Measurements from ENCODE around the gene KRTAP5-3. TPM values are rescaled to one million over a fixed set of nuclear protein-coding genes. Genes with fewer than 3 reads are reported as not detected.

The KRTAP5-3 gene
- total and polyA plus RNA-seq, 2 of the 8 experiments (the other 6 are each of a cell fraction or from before 2014, with no cell fraction given), result not detected

DNA sequence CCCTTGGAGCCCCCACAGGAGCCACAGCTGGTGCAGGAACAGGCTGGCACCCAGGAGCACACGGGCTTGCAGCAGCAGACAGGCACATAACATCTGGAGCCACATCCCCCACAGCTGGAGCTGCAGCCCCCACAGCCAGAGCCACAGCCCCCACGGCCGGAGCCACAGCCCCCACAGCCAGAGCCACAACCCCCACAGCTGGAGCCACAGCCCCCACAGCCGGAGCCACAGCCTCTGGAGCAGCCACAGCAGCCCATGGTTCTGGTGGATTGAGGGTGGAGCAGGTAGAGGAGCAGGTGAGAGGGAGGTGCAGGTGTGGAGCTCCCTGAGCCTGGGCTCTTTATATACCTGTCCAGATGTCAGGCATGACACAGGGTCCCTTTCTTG is 10.3 kb downstream of the KRTAP5-3 start, which contains the start of gene KRTAP5-2:
Gene KRTAP5-2, minus strand, starts transcription at position 301 of the 387 bp plus-strand sequence. Its CDS starts 44 bp downstream, at position 257.
- H3K79me2 ChIP-seq (ENCODE audit: control insufficient read depth in 1 of 2, insufficient read depth in 2 of 2, low read length in 2 of 2), result no peaks in the 10 kb centered on the region
- H3K27ac ChIP-seq (ENCODE audit: low read depth, low read length), result no peak within 1 kb of the TSS
- H4K91ac ChIP-seq (replicated peaks; ENCODE audit: insufficient read length, low read length), result peak within 1 kb of the TSS; percentile 44
- no peak within 1 kb of the TSS for H3K4me2 ChIP-seq (ENCODE audit: insufficient read depth in 1 of 2, low read depth in 2 of 2, low read length in 2 of 2)
- no peak within 1 kb of the TSS for H2AK5ac ChIP-seq (ENCODE audit: low read depth, low read length)
- H3K36me3 ChIP-seq (ENCODE audit: control insufficient read depth in 2 of 4, insufficient read depth in 4 of 4, low read length in 3 of 4), result no peaks in the 10 kb centered on the region
- 84% methylated on average over 3 of the region's 4 CpGs; no CpG with 5 or more reads in 1 of the 2 experiments for WGBS, 2 experiments (ENCODE audit: extremely low coverage in 1 of 2, insufficient coverage in 1 of 2, insufficient read length in 1 of 2, insufficient replicate concordance in 2 of 2, low coverage in 1 of 2, low lambda C conversion rate in 2 of 2, missing lambda C conversion rate in 1 of 2)
- H3K9ac ChIP-seq (replicated peaks in 1 of 4; ENCODE audit: extremely low read depth in 1 of 4, low read depth in 3 of 4, low read length in 3 of 4), result no peak within 1 kb of the TSS
- no peak within 1 kb of the TSS for H3K56ac ChIP-seq (replicated peaks; ENCODE audit: insufficient read length, low read depth, low read length)
- ChIA-PET POLR2A (ENCODE audit: partially characterized antibody) (interaction anchor here (0.8 kb wide), 1 partner anchor 36 kb away, joined by 3 read pairs; no protein-coding TSS in a partner anchor), CTCF (ENCODE audit: partially characterized antibody) (interaction anchor here (1.3 to 7.7 kb wide), 4 partner anchors 21 to 51 kb away, joined by 3 to 95 read pairs (median 42); partner anchors contain the start of gene KRTAP5-5)
- peak within 1 kb of the TSS; percentile 4; the same call in 1 of the 2 replicates for H2BK20ac ChIP-seq (ENCODE audit: low read length)
- H4K8ac ChIP-seq (ENCODE audit: extremely low read depth, insufficient read depth, low read length), result peak within 1 kb of the TSS; percentile 18; the same call in 1 of the 2 replicates
- no peak within 1 kb of the TSS for H3K23ac ChIP-seq (ENCODE audit: insufficient read length)
- no peaks in the 10 kb centered on the region for H3K23me2 ChIP-seq (ENCODE audit: low read depth, low read length)
- no peak for FAIRE-seq
- no peak within 1 kb of the TSS for H2AFZ ChIP-seq (ENCODE audit: low read length)
- H4K20me1 ChIP-seq (replicated peaks in 1 of 2; ENCODE audit: control insufficient read depth in 1 of 2, insufficient read depth in 2 of 2, low read length in 2 of 2), result no peaks in the 10 kb centered on the region
- peak within 1 kb of the TSS; percentile 99; the same call in 1 of the 2 replicates for H2BK12ac ChIP-seq (ENCODE audit: low read depth, low read length)
- peak within 1 kb of the TSS; percentile 20 for H2BK15ac ChIP-seq (ENCODE audit: low read length)
- H3K14ac ChIP-seq (ENCODE audit: insufficient read length), result no peak within 1 kb of the TSS
- H3K18ac ChIP-seq (ENCODE audit: extremely low read depth, low read length), result peak within 1 kb of the TSS; percentile 87; the same call in 1 of the 2 replicates
- H3K9me3 ChIP-seq (ENCODE audit: insufficient read depth in 2 of 2, low read depth in 1 of 2, low read length in 1 of 2), result peaks cover 0 to 4% of the 10 kb centered on the region in 2 experiments; a peak in 1 of 4 replicates
- H3K27me3 ChIP-seq (replicated peaks in 1 of 4; ENCODE audit: control insufficient read depth in 3 of 4, extremely low read depth in 1 of 4, insufficient read depth in 3 of 4, low read length in 3 of 4), result peaks cover 0 to 4% (median 0%) of the 10 kb centered on the region in 4 experiments; a peak in 1 of 7 replicates
- H3K4me1 ChIP-seq (replicated peaks in 1 of 4; ENCODE audit: control insufficient read depth in 3 of 4, insufficient read depth in 4 of 4, low read length in 3 of 4), result peaks cover 2 to 13% (median 5%) of the 10 kb centered on the region in 4 experiments
- peak within 1 kb of the TSS; percentile 18 for H2BK120ac ChIP-seq (replicated peaks; ENCODE audit: low read depth, low read length)
- H3K4ac ChIP-seq (replicated peaks; ENCODE audit: insufficient read length, low read depth, low read length), result no peak within 1 kb of the TSS
- no peak within 1 kb of the TSS; the same call in 1 of the 2 replicates for H2BK5ac ChIP-seq (ENCODE audit: low read depth, low read length)
- no peak within 1 kb of the TSS for H3K4me3 ChIP-seq (ENCODE audit: extremely low read depth in 1 of 4, insufficient read depth in 2 of 4, low read depth in 3 of 4, low read length in 4 of 4)
- H4K5ac ChIP-seq (ENCODE audit: insufficient read length, low read depth, low read length), result no peak within 1 kb of the TSS
- no peak for DNase-seq (ENCODE audit: low read depth in 1 of 2, low spot score in 2 of 2)
- no peaks in the 10 kb centered on the region for H3K79me1 ChIP-seq (ENCODE audit: low read depth, low read length)
- TF ChIP-seq SP4 (IDR thresholded peaks at IDR 0.05; ENCODE audit: low read length) (no peak), KDM1A (IDR thresholded peaks at IDR 0.05; ENCODE audit: borderline replicate concordance, low read length) (no peak), POLR2A (IDR thresholded peaks at IDR 0.05; ENCODE audit: control extremely low read depth in 1 of 2, low read depth in 2 of 2, low read length in 2 of 2) (no peak), SP2 (IDR thresholded peaks at IDR 0.05; ENCODE audit: low read length) (no peak), ATF2 (IDR thresholded peaks at IDR 0.05; ENCODE audit: low read length) (no peak), SRF (IDR thresholded peaks at IDR 0.05; ENCODE audit: low read depth, low read length) (no peak), POU5F1 (IDR thresholded peaks at IDR 0.05; ENCODE audit: low read depth, low read length) (no peak), NRF1 (IDR thresholded peaks at IDR 0.05; ENCODE audit: low read depth, low read length) (no peak), PHF8 (conservative IDR thresholded peaks at IDR 0.05; ENCODE audit: low read depth, low read length) (no peak), CEBPB (IDR thresholded peaks at IDR 0.05; ENCODE audit: low read depth, low read length) (no peak), TAF7 (optimal IDR thresholded peaks at IDR 0.05; ENCODE audit: borderline replicate concordance, low read depth, low read length) (no peak), USF2 (IDR thresholded peaks at IDR 0.05; ENCODE audit: low read length) (no peak)

All from H1 (cell line).